HG03196 (cell line): Measurements from ENCODE around the gene PDLIM1.
"Not testable (repeated sequence)": the region's sequence is repeated elsewhere in the genome, so short reads cannot be mapped to it uniquely, and the experiment has no call there.

ENCODE experiments used
- ATAC-seq: cut with Tn5 transposase; IDR thresholded peaks from one replicate; pipeline ENCODE4 v1.9.1; 2021; ENCODE audit not compliant: unreplicated experiment

Gene PDLIM1

DNA sequence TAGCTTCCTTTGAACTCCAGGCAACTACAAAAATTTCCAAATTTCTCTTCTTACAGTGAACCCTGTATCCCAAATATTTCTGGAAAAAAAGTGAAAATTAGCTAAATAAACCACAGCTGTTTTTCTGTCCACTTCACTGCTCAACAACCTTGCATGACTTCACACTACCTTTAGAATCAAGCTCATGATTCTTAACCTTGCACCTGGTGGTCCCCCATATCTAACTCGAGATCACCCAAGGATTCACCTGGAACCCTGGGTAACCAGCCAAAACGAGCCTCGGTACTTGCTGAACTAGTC is 47.5 kb downstream of the PDLIM1 start:
- no peak for ATAC-seq

DNA sequence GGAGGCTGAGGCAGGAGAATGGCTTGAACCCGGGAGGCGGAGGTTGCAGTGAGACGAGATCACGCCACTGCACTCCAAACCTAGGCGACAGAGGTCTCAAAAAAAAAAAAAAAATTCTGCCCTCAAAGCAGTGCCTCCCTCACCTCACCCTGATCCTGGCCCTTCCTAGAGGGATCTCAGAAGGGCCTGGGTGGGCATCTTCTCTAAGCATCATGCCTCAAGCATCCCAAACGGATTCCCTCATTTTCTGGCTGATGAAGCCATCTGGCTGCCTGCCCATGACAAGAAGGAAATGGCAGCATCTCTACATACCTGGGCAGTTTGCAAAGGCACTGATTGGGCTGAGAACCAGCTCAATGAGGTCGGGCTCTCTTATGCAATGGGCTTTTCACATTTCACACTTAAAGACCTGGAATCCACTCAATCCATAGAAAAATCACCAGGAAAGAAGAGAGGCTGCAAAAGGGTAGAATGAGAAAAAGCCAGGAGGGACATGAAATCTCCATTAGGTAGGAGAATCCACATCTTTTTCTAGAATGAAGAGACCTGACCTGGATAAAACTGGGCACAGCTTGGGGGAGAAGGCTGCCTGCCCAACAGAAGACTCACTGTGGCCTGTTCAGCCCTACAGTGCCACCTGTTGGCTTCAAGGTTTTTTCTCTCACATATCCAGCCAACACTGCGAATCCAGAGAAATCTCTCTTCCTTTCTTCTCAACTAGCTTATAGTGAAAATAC is 48.1 kb downstream of the PDLIM1 start:
- no peak for ATAC-seq

DNA sequence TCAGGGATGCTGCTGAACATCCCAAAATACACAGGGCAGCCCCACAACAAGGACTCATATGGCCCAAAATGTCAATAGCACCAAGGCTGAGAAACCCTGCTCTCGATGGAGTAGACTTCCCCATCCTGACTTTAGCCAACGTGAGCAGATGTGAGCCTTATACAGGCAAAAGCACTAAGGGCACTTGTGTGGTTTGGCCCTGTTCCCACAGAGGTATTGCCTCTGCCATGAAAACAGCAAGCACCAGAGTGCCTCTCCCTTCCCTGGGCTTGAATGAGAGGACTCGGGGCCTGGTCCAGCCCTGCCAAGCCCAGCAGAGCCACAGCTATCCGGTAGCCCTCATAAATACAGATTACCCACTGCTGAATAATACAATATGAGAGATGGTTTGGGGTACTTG is 49.3 kb downstream of the PDLIM1 start:
- no peak for ATAC-seq

DNA sequence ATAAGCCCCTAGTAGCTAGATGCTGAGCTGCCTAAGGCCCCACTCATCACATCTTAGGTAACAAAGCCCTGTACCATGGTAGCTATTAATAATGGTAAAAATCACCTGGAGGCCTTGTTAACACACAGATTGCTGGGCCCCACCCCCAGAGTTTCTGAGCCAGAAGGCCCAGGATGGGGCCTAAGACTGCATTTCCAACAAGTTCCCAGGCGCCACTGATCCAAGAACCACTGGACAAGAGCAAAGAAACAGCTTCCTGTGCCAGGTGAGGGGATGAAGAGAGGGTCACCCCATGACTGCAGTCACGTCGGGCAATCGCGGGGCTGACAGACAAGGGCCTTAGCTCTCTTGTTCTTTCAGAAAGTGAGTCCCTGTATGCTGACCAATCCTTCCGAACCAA is 50.0 kb downstream of the PDLIM1 start:
- ATAC-seq, result no peak

DNA sequence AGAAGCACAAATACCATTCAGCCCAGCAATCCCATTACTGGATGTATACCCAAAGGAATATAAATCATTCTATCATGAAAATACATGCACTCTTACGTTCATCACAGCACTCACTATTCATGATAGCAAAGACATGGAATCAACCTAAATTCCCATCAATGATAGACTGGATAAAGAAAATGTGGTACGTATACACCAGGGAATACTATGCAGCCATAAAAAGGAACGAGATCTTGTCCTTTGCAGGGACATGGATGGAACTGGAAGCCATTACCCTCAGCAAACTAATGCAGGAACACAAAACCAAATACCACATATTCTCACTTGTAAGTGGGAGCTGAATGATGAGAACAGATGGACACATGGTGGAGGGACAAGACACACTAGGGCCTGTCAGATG is 50.7 kb downstream of the PDLIM1 start:
- not testable (repeated sequence) for ATAC-seq

DNA sequence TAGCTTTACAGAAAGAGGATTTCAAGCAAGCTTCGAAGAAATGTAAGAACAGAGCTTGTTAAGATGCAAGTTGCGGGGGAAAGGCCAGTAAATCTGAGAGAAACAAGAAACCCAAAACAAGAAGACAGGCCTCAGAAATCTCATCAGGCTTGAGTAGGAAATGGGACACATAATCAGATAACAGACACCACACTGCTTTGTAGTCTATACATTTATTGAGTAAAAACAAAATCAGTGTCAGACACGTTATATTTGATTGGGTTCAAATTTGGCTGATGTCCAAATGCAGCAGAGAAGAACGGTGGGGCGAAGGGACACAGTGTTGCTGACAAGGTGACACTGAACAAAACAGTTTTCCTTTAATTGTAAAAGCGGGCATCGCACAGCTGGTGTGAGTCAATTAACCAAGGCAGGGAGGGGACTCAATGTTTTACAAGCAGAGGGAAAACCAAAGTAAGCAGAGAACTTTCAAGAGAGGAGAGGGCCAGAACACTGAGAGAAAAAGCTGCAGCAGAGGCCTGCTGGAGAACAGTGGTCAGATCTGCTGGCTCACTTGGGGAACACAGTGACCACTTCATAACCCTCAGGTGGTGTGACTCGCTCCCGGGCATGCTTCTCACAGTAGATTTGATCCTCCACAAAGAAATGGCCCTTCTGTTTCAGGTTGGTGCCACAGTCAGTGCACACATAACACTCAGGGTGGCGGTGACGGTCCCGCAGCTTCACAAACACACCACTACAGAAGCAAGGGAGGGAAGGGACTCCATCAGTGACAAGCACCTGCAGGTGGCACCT is 53.2 kb downstream of the PDLIM1 start:
- no peak for ATAC-seq

DNA sequence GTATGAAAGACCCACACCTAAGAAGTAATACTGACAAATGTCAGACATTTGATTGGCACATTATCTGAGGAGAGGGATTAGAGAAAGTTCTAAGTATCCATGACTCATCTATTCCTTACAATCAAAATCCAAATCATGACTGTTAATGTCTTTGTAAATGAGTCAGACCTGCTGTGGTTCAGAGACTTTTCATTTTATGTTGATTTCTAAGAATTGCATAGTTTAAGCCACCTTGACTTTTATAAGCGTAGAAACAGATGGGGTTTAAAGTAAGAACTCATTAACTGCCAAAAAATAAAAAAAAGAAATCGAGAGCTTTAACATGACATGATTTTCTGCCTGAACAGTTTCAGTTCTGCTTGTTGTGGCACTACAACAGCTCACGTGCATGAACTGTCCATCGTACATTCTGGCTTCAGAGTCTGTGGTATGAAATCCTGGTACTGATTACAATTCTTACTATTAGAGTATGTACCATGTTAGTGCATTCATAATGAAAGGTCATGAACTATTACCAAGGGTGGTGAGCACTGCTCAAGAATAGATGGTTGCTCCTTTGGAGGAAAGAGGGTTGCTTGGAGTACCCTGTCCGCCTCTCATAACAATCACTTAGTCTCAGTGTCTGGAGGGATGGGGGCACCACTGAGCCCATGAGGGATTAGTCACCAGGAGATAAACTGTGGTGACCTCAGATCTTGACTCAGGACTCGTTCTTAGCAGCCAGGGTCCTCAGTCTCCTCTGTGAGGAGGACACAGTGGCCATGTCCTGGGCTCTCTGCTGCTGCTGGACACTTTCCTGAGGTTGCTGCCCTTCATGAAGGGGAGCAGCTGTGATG is 54.5 kb downstream of the PDLIM1 start:
- ATAC-seq, result peak; percentile 97

DNA sequence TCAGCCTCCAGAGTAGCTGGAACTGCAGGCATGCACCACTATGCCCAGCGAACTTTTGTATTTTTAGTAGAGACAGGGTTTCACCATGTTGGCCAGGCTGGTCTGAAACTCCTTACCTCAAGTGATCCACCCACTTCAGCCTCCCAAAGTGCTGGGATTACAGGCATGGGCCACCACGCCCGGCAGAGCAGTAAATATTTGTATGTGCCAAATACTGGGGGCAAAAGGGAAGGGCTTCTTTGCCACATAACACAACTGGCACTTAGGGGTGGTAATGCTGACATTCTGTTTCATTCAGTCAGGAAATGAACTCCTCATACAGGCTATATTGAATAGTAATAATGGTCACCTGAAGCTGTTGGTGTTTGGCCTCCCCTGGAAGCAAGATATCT is 55.1 kb downstream of the PDLIM1 start:
- ATAC-seq, result no peak

DNA sequence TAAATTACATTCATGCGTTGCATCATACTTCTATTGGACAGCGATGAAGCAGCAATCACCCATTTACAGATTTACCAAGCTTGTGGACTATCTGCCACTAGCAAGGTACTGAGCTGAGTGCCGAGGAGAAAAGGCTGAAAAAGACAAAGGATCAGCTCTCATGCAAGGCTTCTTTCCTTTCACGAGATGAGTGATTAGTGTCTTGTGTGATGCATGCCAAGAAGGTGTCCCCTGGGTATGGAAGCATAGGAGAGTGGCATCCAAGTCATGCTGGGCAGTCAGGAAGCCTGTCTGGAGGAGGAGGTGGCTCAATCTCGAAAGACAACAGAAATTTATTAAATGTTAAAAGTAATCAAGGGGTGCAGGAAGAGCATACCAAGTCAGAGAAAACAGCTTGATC is 55.9 kb downstream of the PDLIM1 start:
- no peak for ATAC-seq

DNA sequence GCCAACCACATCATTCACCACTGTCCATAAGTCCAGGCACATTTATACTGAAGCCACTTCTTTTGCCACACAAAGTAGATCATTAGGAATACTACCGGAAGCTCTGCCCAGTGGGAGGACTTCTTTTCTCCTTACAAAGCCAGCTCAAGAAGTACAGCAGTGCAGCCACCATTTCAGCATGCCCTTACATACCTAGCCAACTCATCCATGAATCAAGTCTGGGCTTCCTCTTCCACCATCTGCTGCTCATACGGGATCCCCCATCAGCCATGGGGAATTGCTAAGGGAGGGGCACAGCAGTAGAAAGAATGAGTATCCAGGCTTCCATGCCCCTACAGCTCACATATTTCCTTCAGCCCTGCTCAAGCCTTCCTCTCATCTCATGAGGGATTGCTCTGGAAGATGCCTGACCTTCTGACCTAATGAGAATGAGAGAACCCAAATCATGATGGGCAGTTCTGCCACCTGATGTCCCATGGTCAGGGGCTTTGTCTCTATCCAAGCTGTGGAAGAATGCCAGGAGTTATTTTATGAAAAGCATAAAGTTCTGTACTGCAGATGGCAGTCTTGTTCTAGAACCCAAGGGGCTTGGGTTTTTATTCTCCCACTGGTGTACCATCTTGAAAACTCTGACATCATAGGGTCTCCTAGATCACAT is 57.3 kb downstream of the PDLIM1 start:
- ATAC-seq, result no peak

DNA sequence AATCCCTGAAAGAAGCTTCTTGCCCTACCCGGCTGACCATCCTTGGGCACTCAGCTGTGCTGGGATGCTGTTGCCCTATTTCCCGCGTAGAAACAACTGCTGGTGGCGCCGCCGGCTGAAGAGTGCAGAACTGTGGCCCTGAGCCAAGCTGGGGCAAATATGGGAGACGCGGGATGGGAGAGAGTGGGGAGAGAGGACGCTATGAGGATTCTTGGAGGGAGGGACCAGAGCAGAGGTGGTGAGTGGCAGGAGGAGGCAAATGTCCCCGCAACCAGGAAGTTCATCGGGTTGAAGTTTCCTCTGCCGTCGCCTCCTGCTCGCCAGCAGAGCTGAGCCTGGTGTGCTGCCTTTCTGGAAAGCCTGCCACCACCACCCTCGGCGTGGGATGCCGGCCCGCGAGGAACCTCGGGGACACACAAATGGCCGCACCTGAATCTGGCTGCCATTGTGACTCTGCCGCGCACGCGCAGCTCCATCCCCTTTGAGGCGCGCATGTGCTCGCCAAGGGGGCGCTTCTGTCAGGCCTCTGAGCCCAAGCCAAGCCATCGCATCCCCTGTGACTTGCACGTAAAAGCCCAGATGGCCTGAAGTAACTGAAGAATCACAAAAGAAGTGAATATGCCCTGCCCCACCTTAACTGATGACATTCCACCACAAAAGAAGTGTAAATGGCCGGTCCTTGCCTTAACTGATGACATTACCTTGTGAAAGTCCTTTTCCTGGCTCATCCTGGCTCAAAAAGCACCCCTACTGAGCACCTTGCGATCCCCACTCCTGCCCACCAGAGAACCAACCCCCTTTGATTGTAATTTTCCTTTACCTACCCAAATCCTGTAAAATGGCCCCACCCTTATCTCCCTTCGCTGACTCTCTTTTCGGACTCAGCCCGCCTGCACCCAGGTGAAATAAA is 59.9 kb downstream of the PDLIM1 start:
- not testable (repeated sequence) for ATAC-seq

DNA sequence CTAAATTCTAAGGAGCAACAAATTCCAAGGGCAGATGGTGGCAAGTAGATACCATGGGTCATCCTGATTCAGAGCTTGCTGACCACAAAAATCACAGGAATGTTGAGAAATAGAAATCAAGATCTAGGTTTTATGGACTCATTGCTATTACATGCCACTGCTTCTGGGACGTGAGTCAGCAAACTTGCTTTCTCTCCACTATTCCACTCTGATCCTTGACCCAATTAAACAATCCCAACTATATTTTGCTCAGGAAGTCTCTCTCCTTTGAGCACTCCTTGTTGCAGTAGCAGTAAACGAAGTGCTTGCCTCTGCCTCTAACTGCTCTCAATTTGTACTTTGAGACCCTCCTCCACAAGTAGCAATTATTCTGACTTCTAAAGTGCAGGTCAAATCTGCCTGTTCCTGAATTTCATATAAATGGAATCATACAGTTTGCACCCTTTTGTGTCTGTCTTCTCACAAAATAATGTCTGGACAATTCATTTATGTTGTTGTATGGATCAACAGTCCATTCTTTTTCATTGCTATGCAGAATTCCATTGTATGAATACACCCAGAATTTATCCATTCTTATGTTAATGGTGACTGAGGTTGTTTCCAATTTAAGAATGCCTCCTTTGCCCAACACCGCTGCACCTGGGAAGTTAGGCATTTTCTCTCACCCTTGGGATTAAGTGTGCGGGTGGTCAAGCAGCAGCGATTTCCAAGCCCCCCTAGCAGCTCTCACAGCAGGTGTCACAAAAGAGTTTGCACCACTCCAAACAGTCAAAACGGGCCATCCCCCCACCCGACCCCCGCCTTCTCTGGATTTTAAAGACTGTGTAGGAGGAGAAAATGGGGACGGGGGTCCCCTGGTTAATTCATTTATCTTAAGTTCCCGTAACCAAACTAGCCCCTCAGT is 60.8 kb downstream of the PDLIM1 start:
- ATAC-seq, result no peak

DNA sequence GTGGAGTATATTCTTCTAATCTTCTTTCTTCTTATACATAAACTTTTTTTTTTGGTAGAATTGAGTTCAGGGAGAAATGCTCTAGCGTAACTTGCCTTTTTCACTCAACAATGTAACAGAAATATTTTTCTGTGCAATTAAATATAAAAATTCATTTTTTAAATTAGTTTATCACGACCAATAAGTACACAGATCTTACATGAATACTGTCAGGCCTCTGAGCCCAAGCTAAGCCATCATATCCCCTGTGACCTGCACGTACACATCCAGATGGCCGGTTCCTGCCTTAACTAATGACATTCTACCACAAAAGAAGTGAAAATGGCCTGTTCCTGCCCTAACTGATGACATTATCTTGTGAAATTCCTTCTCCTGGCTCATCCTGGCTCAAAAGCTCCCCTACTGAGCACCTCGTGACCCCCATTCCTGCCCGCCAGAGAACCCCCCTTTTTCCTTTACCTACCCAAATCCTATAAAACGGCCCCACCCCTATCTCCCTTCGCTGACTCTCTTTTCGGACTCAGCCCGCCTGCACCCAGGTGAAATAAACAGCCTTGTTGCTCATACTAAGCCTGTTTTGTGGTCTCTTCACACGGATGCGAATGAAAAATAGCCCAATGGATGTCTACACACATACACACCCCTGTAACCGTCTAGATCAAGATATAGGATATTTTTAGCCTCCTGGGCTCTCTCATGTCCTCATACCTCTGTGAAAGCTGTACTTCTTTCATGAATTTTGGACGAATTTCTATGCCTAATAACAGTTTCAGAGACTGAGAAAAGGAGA is 61.7 kb downstream of the PDLIM1 start:
- ATAC-seq, result not testable (repeated sequence)

DNA sequence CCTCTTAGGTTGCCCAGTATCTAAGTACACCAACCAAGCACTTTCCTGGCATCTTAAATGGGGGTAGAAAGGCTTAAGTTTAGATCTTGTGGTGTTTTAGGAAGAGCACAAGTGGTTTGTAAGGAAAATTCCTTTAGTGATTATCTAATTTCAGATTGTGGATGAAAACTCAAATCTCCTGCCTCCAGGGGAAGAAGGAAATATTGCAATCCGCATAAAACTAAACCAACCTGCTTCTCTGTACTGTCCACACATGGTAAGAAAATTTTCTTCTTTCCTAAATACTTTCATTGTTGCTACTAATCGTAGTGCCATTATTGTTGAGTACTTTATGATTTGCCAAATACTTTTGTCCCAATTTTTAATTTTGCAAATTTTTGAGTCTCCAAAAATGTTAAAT is 65.7 kb downstream of the PDLIM1 start:
- no peak for ATAC-seq

DNA sequence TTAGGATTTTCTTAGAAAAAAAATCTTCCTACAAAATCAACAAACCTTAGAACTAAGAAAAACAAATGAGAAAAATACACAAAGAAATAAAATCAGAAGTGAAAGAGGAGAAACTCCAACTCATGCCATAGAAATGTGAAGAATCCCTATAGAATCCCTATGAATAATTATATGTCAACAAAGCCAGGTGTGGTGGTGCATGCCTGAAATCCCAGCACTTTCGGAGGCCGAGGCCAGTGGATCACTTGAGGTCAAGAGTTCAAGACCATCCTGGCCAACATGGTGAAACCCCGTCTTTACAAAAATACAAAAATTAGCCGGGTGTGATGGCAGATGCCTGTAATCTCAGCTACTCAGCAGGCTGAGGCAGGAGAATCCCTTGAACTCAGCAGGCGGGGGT is 69.7 kb downstream of the PDLIM1 start:
- ATAC-seq, result no peak

DNA sequence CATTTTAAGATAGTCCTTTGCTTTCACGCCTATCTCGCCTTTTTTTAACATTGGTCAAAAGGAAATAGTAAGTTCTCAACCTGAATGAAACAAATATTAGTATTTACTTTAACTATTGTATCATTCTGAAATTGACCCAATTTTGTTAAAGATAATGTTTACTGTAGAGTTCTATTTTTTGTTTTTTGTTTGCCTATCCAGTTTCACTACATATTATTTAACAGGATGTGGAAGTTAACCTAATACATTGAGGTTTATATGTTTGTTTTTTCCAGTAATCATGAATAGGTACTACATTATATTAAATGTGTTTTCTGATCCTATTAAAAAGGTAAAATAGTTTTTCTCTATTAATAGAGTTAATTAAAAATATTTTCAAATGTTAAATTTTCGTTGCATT is 70.3 kb downstream of the PDLIM1 start:
- no peak for ATAC-seq

DNA sequence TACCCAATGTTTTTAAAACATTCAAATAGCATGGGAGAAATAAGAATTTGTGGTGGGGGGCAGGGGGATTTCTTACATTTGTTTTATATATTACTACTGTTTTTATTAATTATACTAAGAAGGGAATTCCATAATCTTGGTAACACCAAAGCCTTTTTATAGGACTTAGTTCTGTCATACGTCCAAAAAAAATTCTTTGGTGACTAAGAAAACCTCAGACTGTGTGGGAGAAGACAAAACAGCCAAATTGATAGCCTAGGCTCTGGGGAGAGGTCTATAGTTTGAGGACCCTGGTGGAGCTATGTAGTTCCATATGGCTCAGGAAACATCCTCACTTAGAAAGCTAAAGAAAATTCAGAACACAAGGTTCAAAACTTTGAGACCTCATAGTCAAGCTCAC is 73.3 kb downstream of the PDLIM1 start:
- no peak for ATAC-seq

DNA sequence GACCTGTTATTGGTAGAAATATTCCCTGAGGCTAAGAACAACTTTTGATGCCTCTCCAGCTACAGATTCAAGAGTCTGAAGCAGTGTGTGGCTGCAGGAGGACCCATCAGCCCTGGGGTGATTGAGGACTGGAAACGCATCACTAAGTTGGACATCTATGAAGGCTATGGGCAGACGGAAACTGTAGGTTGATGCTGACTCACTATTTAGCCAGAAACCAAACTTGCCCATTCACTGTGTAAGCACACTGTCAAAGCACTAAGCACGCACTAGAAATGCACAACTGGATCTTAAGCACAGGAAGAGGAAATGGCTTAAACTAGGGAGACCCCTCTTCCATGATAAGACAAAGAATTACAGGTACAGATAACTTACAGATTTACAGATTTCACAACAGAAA is 76.0 kb downstream of the PDLIM1 start:
- peak; percentile 72 for ATAC-seq

DNA sequence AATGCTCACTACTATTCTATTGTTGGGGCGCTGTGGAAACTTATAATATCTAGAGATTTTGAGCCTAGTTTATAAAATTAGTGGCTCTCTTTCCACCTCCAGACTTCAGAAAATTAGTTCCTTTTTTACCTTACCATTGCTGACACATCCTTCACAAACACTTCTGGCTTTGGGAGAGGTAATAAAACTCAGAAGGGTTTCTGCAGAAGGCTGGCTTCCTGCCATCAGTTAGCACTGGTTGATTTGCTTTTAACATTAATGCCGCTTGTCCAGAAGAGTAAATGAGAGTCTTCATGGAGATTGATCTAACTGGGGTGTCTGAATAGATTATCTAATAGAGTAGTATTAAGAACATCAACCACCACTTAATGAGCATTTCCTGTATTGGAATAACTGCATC is 76.4 kb downstream of the PDLIM1 start:
- no peak for ATAC-seq
